GM18505 (cell line): ENCODE results near the gene KREMEN1.

Experiments used
- ATAC-seq: cut with Tn5 transposase; IDR thresholded peaks from one replicate; pipeline ENCODE4 v1.9.1; 2021; ENCODE audit not compliant: unreplicated experiment
- POLR2A ChIP-seq: IDR thresholded peaks from 4 replicates; pipeline ENCODE4 v1.6.1; 2011; ENCODE audit warnings: borderline replicate concordance; ENCODE audit not compliant: insufficient read depth, insufficient read length; ENCODE audit errors: extremely low read depth

KREMEN1 gene

DNA sequence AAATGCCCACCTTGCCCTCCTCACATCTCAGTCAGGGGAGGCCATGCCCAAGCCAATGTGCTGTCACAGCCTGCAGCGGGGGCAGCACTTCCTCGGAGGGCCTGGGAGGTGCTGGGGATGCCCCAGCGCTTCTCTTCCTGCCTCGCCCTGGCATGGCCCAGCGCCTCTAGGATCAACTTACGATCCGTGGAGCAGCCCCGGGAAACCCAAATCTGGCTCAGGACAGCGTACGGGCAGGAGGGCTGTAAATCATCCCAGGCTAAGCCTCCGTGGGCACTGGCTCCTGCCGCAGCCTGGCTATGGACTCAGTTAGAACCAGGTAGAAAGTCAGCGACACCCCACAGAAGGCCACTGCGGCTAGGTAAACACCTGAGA, 71.9 kb downstream of the KREMEN1 start:
- ATAC-seq, result no peak
- no peak for TF ChIP-seq POLR2A

DNA sequence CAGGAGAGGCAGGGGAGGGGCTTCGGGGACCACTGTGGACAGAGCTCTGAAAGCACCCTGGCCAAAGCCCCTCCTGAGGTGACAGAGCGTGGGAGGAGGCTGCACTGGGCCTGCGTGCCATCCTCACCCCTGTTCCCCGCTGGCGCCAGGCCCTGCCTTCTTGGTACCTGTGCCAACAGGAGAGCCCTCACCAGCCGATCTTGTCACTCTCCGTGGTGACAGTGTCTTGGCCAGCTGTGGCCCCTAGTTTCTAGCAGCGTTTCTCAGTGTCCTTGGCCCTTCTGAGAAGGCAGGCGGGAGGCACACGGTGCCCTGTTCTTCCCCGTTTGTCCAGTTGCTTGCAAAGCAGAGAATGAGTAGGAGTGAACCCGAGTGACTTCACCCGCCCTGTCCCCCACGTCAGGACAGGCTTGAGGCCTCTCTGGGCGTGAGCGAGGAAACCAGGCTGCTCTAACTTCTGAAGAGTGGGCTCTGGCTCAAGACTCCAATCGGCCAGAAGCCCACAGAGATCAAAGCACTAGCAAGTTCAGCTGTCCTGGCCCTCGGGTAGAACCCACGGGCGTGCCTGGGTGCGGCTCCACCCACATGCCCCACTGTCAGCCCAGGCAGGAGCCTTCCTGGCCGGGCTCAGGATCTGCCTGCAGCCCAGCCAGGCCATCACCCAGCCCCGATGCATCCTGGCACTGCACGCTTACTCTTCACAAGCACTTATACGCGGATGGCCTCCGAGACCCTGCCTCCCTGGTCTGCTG, 72.7 kb downstream of the KREMEN1 start:
- ATAC-seq, result no peak
- no peak for TF ChIP-seq POLR2A

DNA sequence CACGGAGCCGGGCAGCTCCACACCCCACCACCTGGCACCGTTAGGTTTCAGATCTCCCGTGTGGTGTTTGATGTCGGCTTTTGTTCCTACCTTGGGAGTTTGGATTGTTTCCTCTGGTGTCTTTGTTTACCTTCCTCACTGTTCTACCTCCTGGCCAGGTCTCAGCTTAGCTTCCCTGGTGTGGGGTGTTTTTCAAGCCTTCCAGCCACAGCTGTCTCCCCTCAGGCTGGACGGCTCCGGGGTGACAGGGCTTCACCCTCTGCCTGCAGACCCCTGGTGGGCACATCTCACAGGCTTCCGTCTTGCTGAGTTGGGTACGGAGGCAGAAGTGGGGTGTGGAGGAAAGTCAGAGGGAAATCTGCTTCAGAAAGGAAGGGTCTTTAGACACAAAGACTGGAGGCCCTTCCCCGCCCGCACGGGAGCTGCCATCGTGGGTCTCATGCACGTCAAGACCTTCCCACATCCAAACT, 73.3 kb downstream of the KREMEN1 start:
- no peak for ATAC-seq
- no peak for TF ChIP-seq POLR2A

DNA sequence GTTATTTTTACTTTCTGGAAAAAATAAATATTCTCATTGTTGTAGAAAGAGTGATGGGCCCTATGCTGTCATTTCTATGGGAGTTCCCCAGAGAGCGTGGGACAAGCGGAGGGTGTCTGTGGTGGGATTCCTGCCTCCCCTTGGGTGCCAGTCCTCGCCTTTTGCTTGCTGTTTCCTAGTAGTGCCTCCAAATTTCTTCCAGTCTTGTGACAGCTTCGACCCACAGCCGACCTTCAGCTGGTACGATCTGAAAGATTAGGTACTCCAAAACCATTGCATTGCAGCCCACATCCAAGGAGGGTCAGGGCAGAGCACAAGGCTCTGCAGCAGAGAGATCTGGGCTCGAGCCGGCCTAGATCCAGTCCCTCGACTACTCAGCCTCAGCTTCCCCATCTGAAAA, 73.9 kb downstream of the KREMEN1 start:
- no peak for TF ChIP-seq POLR2A
- no peak for ATAC-seq

DNA sequence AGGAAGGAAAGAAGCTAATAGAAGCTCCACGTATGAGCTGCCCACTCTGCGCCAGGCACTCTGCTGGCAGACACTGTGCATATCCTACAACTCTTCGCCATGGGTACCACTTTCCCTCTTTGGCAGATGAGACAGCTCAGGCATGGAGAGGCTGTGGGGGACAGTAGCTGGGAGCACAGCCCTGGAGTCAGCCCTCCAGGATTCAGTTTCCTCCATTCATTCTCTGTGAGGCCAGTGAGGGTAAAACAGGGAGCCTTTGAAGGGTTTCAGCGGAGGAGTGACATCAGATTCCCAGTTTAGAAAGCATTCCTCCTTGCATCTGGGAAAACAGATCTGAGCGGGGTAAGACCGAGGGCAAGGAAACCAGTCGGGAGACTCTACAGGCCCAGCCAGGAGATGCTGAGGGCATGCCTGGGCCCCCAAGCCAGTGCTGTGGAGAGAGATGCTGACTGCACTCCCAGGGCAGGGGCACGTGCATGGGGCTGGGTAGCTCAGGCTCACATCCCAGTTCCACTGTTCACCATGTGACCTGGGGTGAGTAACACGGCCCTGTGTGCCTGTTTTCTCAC, 74.6 kb downstream of the KREMEN1 start:
- no peak for ATAC-seq
- no peak for TF ChIP-seq POLR2A

GRCh38 chr22:29148036-29148435, 75.2 kb downstream of the KREMEN1 start:
- no peak for TF ChIP-seq POLR2A
- ATAC-seq, result no peak

DNA sequence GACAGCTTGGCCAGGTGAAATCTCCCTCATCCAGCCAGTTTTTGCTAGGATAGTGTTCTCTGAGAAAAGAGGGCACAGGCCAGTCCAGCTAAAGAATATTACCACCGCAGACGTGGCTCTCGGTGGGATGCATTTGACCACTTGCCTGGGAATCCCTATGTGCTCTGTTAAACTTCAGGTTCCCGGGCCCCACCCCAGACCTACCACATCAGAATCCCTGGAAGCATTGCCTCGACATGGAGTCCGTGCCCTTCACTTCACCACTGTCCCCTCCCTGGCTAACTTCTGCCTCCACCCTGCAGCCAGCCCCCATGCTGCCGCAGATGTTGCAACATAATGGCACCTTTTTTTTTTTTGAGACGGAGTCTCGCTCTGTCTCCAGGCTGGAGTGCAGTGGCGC, 76.0 kb downstream of the KREMEN1 start:
- ATAC-seq, result no peak
- TF ChIP-seq POLR2A, result no peak

DNA sequence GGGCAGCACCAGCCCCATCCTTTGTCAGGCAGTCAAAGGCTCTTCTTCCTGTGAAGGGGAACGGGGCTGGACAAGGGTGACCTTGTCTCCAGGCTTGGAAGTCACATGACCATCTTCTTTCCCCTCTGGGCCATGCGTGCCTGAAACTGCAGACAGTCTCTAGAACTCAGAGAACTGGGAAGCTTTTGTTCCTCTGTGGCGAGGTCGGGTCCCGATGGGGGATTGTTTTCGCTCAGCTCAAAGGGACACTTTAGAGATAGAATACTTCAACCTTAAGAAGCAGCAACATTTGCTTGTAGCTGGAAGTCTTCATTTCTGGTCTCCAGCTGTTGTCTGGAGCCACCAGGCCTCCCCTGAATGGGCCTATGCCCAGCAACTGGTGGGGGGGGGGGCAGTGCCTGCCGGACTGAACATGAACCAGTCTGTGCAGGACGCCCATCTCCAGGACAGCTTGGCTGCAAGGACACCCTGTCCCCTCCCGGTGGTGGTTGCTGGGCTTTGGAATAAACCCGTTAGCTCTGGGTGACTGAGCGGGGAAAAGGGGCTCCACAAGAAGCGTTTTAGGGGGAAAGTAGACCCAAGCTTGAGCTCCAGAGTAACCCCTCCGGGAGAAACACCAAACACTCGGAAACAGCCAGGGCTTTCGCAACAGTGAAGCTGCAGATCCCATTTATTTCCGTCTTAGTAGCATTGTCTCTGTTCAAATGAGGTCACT, 77.2 kb downstream of the KREMEN1 start:
- TF ChIP-seq POLR2A, result no peak
- no peak for ATAC-seq

DNA sequence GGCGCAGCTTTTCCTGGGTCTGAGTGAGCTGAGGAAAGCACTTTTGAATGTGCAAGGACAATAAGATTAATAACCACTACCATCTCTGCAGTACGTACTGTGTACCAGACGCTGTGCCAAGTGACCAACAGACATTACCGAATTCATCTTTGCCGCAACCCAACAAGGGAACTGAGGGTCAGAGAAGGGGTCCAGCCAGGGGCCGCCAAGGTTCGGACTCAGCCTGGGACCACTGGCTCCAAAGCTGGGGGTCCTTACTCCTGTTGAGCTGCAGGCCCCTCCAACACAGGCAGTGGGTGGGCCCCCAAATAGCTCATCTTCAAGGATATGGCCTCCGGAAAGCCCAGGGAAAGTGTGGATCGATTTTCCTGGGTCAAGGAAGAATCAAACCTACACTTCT, 77.9 kb downstream of the KREMEN1 start:
- ATAC-seq, result no peak
- no peak for TF ChIP-seq POLR2A

DNA sequence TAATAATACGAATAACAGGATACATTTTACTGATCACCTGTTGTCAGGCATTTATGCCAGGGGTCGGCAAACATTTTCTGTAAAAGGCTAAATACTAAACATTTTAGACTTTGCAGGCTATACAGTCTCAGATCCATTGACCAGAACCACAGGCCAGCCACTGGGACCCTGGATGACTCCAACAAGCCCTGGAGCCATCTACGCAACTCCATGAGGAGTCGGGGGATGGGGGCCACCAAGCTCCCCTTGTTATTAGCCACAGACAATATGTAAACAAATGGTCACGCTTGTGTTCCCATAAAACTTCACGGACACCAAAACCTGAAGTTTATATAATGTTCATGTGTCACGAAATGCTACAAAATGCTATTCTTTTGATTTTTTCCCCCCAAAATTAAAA, 78.5 kb downstream of the KREMEN1 start:
- no peak for ATAC-seq
- TF ChIP-seq POLR2A, result no peak

DNA sequence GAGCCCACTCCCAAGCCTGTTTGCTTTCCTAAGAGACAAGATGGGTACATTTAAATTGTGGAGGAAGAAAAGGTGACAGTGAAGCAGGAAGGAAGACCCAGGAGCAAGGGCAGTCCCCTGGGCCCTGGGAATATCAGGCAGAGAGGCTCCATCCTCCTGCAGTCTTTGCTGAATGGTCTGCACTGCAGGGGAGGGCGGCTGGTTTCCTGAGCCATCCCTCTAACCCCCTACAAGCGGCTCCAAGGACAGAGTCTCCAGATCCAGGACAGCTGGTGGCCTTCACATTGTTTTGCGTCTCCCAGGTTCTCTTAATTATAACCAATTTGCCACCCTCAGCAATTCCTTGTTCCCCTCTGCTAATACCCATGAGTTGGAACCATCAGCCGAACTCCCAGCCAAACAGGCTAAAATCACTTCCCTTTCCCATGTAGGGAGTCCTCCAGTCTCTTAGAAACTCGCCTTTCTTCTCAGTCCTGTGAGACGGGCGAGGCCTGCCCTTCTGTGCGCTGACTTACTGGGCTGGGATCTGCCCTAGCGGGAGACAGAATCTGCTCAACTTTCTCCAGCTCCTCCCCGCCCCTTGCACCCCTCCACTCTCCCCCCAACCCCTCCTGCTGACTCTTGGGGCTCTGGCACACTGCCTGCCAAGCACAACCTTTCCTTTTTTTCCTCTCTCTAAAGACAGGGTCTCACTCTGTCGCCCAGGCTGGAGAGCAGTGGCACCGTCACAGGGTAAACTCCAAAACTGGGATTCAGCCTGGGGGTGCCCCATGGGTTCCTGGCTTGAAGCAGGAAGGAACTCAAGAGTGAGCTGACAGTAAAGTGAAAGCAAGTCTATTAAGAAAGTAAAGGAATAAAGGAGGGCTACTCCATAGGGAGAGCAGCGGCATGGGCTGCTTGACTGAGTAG, 79.5 kb downstream of the KREMEN1 start:
- no peak for ATAC-seq
- TF ChIP-seq POLR2A, result no peak

GRCh38 chr22:29152954-29153719, 80.3 kb downstream of the KREMEN1 start:
- ATAC-seq, result no peak
- TF ChIP-seq POLR2A, result no peak
